Hepatocyte (in vitro differentiated cells): ENCODE results near the gene LRMDA.

Experiments
- EZH2 ChIP-seq: fragments of 200-600 bp; sonication (generic); IDR thresholded peaks from 2 replicates; pipeline ENCODE4 v1.6.1; 2016; ENCODE audit warnings: antibody characterized with exemption, mild to moderate bottlenecking, borderline replicate concordance
- EZH2phosphoT487 ChIP-seq: fragments of 200-600 bp; sonication (generic); IDR thresholded peaks from one replicate; pipeline ENCODE4 v1.6.1; 2018; ENCODE audit warnings: antibody characterized with exemption, mild to moderate bottlenecking, low read depth, moderate library complexity; ENCODE audit not compliant: unreplicated experiment, severe bottlenecking
- TF ChIP-seq, protein P1 (sequence below): fragments of 200-600 bp; sonication (generic); IDR thresholded peaks from 2 replicates; pipeline ENCODE4 v1.5.1; 2016; ENCODE audit warnings: antibody characterized with exemption, mild to moderate bottlenecking; ENCODE audit not compliant: poor library complexity

DNA sequence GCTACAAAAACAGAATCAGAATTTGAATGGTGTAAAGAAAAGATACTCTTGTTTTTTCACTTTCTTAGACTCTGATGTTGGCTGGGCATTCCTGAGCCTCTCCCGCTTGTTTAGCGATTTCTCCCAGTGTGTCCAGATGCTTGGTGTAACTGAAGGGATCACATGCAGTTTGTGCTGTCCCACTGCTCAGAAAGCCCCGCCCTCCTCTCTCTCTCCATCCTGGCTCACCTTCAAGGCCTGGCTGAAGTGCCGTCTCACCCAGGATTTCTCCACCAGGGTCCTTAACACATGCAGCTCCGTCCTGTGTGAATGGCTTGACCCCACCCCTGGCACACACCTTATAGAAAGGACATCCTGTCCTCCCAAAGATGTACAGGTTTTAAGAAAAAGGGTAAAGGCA lies 437.1 kb downstream of the LRMDA start:
- TF ChIP-seq, protein P1, sequence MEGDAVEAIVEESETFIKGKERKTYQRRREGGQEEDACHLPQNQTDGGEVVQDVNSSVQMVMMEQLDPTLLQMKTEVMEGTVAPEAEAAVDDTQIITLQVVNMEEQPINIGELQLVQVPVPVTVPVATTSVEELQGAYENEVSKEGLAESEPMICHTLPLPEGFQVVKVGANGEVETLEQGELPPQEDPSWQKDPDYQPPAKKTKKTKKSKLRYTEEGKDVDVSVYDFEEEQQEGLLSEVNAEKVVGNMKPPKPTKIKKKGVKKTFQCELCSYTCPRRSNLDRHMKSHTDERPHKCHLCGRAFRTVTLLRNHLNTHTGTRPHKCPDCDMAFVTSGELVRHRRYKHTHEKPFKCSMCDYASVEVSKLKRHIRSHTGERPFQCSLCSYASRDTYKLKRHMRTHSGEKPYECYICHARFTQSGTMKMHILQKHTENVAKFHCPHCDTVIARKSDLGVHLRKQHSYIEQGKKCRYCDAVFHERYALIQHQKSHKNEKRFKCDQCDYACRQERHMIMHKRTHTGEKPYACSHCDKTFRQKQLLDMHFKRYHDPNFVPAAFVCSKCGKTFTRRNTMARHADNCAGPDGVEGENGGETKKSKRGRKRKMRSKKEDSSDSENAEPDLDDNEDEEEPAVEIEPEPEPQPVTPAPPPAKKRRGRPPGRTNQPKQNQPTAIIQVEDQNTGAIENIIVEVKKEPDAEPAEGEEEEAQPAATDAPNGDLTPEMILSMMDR = no peak
- TF ChIP-seq EZH2 (no peak), EZH2phosphoT487 (no peak)
